GM18907 (cell line): Measurements from ENCODE around the gene ALG5.

Experiments
- ATAC-seq: cut with Tn5 transposase; IDR thresholded peaks from one replicate; pipeline ENCODE4 v1.9.1; 2021; ENCODE audit warnings: mild to moderate bottlenecking, moderate library complexity; ENCODE audit not compliant: unreplicated experiment

ALG5 gene

DNA sequence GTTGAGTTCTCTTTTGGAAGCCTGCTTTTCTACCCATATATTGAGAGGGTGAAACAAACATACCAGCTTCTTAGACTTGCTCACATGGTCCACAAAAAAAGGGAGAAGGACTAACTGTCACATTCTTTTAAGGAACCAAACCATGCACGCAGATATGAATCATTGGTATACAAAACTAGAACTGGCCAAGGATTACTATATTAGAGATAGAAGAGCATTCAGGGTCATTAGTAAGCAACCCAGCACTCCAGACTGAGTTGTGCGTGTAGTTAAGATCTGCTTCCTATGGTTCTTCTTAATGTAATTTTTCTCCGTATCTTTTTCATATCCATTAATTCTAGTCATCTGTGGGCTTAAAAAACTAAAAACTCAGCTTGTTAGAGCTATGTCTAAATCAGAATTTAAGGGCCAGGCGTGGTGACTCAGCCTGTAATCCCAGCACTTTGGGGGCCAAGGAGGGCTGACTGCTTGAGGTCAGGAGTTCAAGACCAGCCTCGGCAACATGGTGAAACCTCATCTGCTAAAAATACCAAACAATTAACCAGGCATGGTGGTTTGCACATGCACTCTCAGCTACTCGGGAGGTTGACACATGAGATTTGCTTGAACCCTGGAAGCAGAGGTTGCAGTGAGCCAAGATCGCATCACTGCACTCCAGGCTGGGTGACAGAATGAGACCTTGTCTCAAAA, 19.6 kb downstream of the ALG5 start:
- ATAC-seq: no peak

DNA sequence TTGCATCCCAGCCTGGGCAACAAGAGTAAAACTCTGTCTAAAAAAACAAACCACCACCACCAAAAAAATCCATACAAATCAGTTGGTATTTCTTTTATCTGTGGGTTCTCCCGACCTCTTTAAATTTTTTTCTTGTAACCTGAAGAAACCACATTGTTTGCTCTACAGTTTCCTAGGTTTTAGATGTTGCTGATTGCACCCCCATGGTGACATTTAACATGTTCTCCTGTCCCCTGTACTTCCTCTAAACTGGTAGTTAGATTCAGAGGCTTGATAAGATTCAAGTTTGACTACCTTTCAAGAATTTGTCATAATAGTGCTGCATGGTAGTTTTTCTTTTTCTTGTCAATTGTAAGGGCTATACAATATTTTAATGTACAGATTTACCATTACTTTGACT, 24.0 kb downstream of the ALG5 start:
- ATAC-seq: no peak

DNA sequence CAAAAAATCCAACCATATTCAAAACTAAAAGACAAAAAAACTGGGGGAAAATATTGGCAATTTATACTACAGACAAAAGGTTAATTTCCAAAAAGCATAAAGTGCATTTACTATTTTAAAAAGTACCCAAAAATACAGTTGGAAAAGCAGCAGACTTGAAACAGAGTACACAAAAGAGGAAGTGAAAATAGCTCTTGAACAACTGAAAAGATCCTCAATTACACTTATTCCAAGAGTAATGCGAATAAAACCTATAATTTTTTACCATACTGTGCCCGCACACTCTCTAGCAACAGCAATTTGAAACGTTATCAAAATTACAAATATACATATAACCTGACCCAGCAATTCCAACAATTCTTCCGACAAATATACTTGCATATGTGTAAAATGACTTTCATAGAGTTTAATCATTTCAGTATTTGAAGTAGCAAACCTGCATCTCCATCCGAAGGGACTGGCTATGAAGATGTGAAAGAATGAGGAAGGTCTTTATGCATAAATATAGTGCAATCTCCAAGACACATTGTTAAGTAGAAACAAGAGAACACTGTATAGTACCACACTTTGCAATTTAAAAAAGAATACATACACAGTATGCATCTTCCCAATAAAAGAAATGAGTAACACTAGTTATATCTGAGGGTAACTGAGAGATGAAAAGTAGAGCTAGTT, 25.4 kb downstream of the ALG5 start:
- peak; percentile 91 for ATAC-seq

DNA sequence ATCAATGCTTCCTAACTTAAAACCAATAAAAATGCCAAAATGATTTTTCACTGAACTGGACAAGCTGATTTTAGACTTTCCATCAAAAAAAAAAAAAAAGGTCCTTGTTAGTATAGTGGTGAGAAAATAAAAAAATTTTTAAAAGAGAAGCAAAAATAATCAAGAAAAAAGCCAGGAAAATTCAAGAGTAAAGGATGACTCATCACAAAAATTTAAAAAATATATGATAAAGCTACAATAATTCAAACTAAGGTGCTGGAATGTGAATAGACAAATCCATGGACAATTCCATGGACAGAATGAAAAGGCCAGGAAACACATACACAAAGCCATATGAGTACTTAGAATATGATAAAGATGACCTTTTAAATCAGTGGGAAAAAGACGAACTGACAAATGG, 26.1 kb downstream of the ALG5 start:
- ATAC-seq: no peak

DNA sequence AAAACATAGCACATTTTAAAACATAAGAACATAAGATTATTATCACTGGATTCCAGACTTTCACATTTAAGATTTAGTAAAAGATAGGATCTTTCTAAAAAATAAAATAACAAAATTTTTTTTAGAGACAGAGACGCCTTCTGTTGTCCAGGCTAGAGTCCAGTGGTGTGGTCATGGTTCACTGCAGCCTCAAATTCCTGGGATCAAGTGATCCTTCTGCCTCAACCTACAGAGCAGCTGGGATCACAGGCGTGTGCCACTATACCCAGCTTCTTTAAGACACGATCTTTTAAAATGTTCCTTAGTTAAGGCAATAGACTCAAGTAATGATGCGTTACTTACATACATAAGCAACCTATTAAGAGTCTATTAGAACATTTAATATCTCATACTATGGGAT, 32.7 kb downstream of the ALG5 start:
- ATAC-seq: no peak

DNA sequence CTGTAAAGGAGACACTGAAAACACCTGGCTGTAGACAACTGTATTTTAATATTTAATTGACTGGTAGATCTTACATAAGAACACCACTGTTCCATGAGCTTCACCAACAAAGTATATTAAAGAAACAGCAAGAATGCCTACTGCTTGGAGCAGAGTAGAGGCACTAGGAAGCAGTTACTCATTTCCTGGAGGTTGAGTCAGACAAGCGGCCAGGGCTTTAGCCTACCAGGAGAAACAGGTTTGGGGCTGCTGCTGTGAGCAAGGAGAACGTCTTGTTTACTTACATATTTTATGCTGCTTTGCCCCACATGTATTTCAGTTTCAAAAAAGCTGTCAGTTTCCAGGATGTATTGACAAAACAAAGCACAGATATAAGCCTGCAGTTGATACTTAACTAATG, 33.4 kb downstream of the ALG5 start:
- ATAC-seq: no peak

DNA sequence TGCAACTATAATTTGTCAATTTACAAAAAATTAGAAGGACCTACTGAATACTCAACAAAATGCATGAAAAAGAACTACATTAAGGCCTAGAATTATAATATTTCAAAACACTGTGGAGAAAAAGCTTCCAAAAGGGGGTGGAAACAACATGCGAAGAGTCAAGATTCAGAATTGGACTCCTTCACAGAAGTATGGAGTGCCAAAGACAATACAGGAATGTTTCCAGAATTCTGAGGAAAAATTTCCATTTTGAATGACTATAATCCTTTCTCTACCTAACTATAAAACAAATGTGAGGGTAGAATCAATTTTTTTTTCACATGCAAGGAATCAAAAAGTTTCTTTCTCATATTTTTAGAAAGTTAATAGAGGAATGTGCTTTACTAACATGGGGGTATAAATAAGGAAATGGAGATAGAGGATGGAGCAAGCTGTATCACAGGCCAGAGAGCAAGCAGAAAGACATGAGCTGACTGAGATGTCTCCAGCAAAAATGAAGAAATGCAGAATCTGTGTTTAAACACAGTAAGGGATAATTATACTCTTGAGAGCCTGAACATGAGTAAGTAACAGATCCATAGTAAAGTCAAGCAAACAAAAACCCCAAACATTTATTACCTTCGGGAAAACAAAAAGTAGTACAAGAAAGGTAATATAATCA, 39.6 kb downstream of the ALG5 start:
- no peak for ATAC-seq

DNA sequence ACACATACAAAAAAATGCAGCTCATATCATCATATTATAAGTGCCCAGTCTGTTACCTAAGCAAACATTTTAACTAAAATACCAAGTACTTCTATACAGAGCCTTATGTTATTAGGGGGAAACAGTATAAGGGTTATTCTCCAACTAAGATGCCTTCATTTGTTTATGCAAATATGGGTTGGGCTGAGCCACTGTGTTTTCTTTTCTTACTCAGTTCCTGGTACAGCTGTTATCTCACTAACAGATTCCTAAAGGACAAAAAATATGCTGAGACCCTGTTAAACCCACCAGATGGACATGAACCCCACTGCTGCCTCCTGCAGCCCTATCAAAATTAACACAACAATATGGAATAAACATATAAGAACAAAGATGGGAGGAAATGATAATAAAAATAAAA, 44.6 kb downstream of the ALG5 start:
- ATAC-seq: no peak

DNA sequence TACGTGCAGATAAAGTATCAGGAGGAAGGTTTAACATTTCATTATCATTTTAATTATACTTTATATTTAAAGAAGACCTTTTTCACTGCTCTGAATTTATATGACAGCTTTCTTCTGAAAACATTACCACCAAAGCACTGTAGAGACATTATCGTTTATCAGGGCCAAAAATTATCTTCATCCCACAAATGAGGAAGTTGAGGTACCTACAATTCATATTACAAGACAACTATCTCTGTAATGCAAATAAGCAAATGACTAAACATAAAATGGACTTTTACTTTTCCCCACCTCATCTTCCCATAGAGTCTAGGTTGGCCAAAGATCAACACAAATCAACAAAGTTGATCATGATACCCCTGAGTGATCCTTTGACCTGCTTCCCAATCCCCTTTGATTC, 48.2 kb downstream of the ALG5 start:
- no peak for ATAC-seq

DNA sequence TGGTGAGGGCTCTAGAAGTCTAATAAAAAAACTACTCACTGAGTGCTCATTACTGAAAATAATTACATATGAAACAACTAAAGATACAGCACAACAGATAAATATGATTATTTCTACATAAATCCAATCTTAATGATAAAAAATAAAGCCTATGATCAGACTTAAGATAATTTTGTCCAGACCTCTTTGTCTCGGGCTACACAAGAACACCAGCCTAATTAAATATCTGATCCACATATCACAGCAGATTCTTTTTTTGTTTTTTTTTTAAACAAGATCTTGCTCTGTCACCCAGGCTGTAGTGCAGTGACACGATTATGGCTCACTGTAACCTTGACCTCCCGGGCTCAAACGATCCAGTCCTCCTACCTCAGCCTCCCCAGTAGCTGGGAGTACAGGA, 48.8 kb downstream of the ALG5 start:
- no peak for ATAC-seq

DNA sequence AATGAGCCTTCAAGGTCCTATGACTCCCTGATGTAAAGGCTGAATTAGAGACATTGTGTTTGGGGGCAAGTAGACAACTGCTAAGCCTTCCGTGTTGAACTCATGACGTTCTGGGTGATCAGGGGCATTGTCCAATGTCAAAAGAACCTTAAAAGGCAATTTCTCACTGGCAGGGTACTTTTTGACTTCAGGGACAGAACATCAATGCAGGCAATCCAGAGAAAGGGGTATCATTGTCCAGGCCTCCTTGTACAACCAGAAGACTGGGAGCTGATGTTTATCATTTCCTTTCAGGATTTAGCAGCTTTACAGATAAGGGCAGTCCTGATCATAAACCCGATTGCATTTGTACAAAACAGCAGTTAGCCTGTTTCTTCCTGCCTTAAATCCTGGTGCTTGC, 54.1 kb downstream of the ALG5 start:
- no peak for ATAC-seq

DNA sequence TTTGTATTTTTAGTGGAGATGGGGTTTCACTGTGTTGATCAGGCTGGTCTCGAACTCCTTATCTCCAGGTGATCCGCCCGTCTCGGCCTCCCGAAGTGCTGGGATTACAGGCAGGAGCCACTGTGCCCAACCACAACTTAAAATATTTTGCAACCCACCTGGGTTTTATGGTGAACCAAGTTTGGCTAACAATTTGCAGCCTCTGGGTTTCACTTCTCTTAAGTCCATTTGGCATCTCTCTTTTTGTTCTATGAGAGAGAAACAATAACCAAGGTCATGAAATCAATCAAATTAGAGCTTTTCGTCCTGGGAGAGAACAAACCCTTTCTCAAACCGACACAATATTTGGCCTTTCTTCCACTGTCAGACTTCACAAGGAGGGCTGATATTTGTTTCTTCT, 73.5 kb downstream of the ALG5 start:
- no peak for ATAC-seq

DNA sequence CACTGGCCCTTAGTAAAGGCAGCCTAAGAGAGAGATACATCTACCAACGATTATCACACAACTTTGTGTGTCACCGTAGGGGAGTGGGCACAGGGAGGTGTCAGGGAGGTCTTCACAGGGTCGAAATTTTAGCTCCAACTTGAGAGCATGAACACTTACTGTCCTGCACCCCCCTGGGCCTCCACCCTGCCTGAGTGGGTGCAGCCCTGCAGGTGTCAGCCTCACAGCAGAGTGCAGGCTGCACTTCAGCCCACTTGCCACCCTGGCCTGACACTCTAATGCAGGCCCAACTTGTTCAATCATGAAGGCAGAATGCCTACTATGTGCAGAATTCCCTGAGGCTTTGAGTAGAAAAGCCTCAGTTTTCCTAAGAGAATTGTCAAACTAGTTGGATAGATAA, 75.1 kb downstream of the ALG5 start:
- no peak for ATAC-seq

DNA sequence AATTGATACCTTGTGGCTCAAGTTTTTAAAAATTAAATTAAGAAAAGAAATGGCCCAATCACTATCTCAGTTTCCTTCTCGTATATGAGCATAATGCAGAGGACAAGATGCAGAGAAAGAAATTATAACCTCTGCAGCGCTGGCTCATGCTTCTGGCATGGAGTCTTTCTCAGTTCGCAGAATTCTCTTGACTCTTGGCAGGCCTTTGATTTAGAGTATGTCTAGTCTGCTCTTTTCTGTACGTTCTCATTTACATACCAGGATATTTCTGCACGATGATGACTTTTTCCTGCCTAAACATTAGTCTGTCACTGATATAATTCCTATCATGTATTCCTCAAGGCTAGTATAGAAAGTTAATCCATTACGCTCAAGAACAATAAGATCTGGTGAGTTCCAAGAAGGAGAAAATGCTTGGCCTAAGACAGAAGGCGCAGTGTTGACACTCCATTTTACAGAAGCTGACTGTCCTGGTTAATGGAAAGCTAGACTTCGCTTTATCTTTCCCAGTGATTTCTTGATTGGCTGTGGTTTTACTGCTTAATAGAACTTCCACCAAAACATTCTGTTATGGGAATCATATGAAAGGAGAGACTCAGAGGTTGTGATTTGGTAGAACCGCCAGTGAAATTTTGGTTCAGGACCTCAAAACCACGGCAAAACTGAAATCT, 77.4 kb downstream of the ALG5 start:
- ATAC-seq: no peak

DNA sequence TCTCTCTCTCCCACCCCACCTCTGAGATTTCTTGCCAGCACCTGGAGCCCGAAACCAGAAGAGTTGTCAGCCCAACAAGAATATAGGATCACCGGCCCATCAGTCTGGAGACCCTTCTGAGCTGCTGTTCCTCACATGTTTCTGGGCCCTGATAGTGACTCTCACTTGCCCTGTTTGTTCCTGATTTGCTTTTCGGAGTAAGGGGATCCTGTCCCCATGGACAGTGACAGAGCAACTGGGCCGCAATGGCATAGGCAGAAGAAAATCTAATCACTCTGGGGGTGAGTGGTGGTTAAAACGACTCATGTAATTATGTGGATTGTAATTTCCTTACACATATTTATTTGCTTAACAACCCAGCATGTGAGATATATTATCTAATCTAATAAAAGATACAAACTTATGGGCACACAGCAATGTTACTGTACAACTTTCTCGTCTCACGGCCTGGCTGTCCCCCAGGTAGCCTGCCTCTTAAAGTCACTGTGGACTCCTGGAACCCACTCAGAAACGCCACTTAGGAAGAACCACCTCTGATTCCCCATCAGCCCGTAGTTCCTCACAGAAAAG, 78.4 kb downstream of the ALG5 start:
- no peak for ATAC-seq

DNA sequence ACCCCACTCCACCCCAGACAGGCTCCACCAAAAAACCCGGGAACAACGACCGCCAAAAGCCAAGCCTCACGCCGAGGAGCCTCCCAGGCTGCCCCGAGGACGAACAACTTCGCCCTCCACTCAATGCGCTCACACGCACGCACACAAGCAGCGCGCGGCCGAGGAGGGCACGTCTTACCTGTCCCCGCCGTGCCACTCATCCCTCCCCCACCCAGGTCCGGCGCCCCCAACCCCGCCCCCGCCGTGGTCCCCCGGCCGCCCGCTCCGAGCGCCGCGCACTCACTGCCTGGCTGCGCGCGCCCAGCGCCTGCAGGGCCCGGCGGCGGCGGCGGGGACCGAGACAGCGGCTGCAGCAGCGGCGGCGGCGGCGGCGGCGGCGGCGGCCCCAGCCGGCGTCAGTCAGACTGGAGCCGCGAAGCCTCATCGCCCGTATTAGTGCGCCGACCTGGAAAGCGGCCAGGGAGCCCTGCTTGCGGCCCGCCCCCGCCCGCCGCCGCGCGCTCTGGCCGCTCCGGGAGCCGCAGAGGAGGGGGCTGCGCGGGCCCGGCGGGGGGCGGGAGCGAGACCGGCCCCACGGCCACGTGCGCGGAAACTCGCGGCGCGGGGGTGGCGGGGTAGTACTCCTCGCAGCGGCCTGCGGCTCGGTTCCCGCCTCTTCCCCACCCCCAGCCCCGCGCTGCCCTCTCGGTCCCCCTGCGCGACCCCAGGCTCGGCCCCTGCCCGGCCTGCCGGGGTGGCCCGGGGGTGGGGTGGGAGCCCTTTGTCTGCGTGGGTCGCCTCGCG, 79.1 kb downstream of the ALG5 start, which contains the start of gene SMAD9:
Gene SMAD9, minus strand, starts transcription at position 406 of the 783 bp plus-strand sequence. CDS start 40,549 bp downstream, outside the sequence.
- peak; percentile 71 for ATAC-seq

DNA sequence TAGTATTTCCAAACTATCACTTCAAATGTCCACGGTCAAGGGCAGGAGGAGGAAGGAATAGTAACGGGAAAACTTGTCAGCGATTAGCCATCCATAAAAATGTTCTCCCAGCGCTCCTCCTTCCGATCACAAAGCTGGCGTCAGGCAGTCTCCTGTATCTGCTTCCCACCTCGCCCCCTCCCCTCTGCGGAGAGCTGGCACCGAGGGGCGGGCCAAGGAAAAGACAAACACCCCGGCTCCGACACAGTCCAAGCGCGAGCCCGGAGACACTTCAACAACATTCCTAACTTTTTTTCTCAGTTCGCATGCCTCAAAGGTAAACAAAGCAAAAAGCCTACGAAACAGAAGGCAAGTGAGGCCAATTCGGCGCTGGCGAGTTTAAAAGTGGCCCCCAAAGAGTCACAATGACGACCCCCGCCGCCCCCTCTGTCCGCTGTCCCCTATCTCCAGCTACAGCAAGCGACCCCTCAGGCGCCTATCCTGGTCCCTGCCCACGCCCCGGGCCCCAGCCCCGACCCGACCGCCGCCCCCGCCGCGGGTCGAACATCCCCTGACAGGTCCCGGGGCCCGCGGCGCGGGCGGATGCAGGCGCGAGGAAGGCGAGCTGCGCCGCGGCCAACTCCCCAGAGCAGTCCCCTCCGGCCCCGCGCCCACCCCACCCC, 79.8 kb downstream of the ALG5 start:
- peak; percentile 20 for ATAC-seq

DNA sequence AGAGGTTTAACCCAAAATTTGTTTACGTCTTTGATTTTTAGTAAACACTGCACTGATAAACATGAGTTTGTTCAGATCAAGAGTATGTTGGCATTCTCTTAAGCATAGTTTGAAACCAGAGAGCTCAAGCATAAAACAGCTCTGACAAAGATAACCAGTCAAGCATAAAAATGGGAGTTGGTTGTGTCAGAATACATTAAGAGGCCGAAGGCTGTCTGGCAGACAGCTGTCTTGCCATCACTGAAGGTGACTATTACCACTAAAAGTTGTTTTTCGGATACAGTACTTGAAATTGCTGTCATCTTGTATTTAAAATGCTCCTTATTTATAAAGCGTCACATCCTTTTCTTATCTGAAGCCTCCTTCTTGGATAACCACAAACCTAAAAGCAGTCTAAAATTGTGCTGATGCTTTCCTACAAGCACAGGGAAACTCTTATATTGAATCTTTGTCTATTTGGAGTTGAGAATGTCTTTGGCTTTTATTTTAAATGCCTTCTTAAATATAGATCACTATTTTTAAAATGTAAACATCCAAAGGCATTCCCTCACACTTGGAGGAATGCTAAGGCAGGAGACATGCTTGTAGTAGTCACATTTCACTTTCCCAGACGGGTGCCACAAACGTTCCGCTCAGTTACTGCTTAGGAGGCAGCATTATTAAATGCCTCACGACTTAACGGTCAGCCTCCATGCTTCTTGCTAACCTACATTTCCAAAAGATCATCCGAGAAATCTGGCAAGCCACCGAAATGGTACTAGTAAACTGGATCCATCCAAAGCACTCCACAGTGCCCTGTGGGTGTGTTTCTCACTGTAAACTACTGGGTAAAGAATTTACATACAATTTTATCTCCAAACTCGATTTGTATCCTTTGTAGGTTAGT, 80.7 kb downstream of the ALG5 start:
- no peak for ATAC-seq

DNA sequence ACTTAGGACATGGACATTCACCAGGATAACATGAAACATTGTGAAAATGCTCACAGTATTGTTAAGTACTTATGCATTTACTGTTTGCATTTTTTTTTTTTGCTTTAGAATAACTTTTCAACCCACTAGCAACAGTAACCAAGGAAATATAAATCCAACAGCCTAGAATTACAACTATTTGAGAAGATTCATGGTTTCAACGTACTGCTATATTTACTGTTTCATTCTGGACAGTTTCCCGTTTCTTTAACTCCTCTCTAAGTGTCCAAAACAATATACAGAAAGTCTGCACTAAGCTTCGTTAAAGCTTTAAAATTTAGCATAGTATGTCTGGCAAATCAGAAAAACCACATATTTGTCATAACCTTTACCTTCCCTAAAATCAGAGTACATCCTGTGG, 81.8 kb downstream of the ALG5 start:
- no peak for ATAC-seq
